22Rv1 (cell line): ENCODE results near the gene EFNB3.

Experiments used
- H3K27ac ChIP-seq: fragments of 450-650 bp; 2 replicates; pipeline ENCODE4 v1.5.1; 2017
- CTCF ChIP-seq: fragments of 450-650 bp; IDR thresholded peaks from 2 replicates; pipeline ENCODE4 v1.5.1; 2017; ENCODE audit warnings: mild to moderate bottlenecking
- ZFX ChIP-seq: fragments of 450-650 bp; IDR thresholded peaks from 2 replicates; pipeline ENCODE4 v1.6.1; 2017; ENCODE audit warnings: antibody characterized with exemption, borderline replicate concordance

Gene EFNB3

GRCh38 chr17:7687908-7688807 is 16.8 kb upstream of the EFNB3 start, which contains the start of gene WRAP53:
Gene WRAP53, plus strand, starts transcription at chr17:7688477. Its CDS starts 172 bp downstream, at chr17:7688649.
- H3K27ac ChIP-seq = peak within 1 kb of the TSS; percentile 96
- TF ChIP-seq CTCF (peak; percentile 99), ZFX (no peak)

GRCh38 chr17:7688808-7689316 is 16.1 kb upstream of the EFNB3 start:
- TF ChIP-seq CTCF (no peak), ZFX (no peak)
- H3K27ac ChIP-seq = peak overlapping the region; percentile 96

GRCh38 chr17:7695586-7695985 is 9.4 kb upstream of the EFNB3 start:
- TF ChIP-seq CTCF = no peak
- TF ChIP-seq ZFX = no peak
- no peak overlapping the region for H3K27ac ChIP-seq

- no peak overlapping the region for H3K27ac ChIP-seq
- TF ChIP-seq CTCF (no peak), ZFX (no peak)
Measured at GRCh38 chr17:7697828-7698588, 7.0 kb upstream of the EFNB3 start.

- TF ChIP-seq CTCF = no peak
- no peak for TF ChIP-seq ZFX
- H3K27ac ChIP-seq = no peak overlapping the region
Measured at GRCh38 chr17:7700510-7700909, 4.5 kb upstream of the EFNB3 start.

GRCh38 chr17:7701681-7702080 is 3.3 kb upstream of the EFNB3 start:
- H3K27ac ChIP-seq = no peak overlapping the region
- no peak for TF ChIP-seq ZFX
- TF ChIP-seq CTCF = no peak

- peak overlapping the region; percentile 41; the same call in 1 of the 2 replicates for H3K27ac ChIP-seq
- TF ChIP-seq CTCF (no peak), ZFX (no peak)
Measured at GRCh38 chr17:7702776-7703175, 2.2 kb upstream of the EFNB3 start.
